Endothelial cell (in vitro differentiated cells): ENCODE results near the gene GABPB1. TPM values are rescaled to one million over a fixed set of nuclear protein-coding genes. Genes with fewer than 3 reads are reported as not detected.

Experiments
- DNase-seq: peaks from one replicate; pipeline ENCODE4 v3.0.0; 2021; ENCODE audit warnings: low spot score
- H3K27ac Mint-ChIP-seq: one replicate; pipeline ENCODE4 v1.8.0; 2021; ENCODE audit warnings: mixed read lengths, inconsistent platforms; ENCODE audit not compliant: unreplicated experiment
- H3K27me3 Mint-ChIP-seq: one replicate; pipeline ENCODE4 v1.8.0; 2021; ENCODE audit warnings: mild to moderate bottlenecking, moderate library complexity, mixed read lengths, inconsistent platforms; ENCODE audit not compliant: unreplicated experiment
- H3K36me3 Mint-ChIP-seq: one replicate; pipeline ENCODE4 v1.8.0; 2021; ENCODE audit warnings: mild to moderate bottlenecking, low read depth, mixed read lengths, inconsistent platforms; ENCODE audit not compliant: unreplicated experiment
- H3K4me1 Mint-ChIP-seq: one replicate; pipeline ENCODE4 v1.8.0; 2021; ENCODE audit warnings: mild to moderate bottlenecking, mixed read lengths, inconsistent platforms; ENCODE audit not compliant: unreplicated experiment
- H3K4me3 Mint-ChIP-seq: one replicate; pipeline ENCODE4 v1.8.0; 2021; ENCODE audit warnings: mild to moderate bottlenecking, mixed read lengths, inconsistent platforms; ENCODE audit not compliant: unreplicated experiment
- H3K9me3 Mint-ChIP-seq: one replicate; pipeline ENCODE4 v1.8.0; 2021; ENCODE audit warnings: mixed read lengths, inconsistent platforms; ENCODE audit not compliant: unreplicated experiment
- CTCF ChIP-seq: fragments of 200-600 bp; sonication (generic); IDR thresholded peaks from one replicate; pipeline ENCODE4 v1.5.0; 2021; ENCODE audit warnings: antibody characterized with exemption; ENCODE audit not compliant: unreplicated experiment
- total RNA-seq: library from RNA; stranded (reverse); fragmentation: NEBNext Ultra II Directional; extraction: Animal tissue kit (Norgen Biotek cat#: 25700); gene quantifications from one replicate; pipeline ENCODE4 v1.2.1, GENCODE V29; 2021; ENCODE audit not compliant: unreplicated experiment

Gene GABPB1
- total RNA-seq, 1 donor from 2014 or later = 58.5 TPM

- Mint-ChIP-seq H3K9me3 (no peaks in the 10 kb centered on the region), H3K27me3 (peaks cover 3% of the 10 kb centered on the region), H3K4me3 (no peak overlapping the region), H3K36me3 (peaks cover 4% of the 10 kb centered on the region), H3K4me1 (no peaks in the 10 kb centered on the region), H3K27ac (no peak overlapping the region)
- TF ChIP-seq CTCF = no peak
- no peak for DNase-seq
Observed at GRCh38 chr15:50333229-50333628, 21.8 kb downstream of the GABPB1 start.

- Mint-ChIP-seq H3K9me3 (no peaks in the 10 kb centered on the region), H3K36me3 (peaks cover 4% of the 10 kb centered on the region), H3K4me1 (no peaks in the 10 kb centered on the region), H3K27ac (no peak overlapping the region), H3K4me3 (no peak overlapping the region), H3K27me3 (peaks cover 3% of the 10 kb centered on the region)
- DNase-seq = no peak
- TF ChIP-seq CTCF = no peak
Observed at GRCh38 chr15:50330921-50331320, 24.1 kb downstream of the GABPB1 start.

DNA sequence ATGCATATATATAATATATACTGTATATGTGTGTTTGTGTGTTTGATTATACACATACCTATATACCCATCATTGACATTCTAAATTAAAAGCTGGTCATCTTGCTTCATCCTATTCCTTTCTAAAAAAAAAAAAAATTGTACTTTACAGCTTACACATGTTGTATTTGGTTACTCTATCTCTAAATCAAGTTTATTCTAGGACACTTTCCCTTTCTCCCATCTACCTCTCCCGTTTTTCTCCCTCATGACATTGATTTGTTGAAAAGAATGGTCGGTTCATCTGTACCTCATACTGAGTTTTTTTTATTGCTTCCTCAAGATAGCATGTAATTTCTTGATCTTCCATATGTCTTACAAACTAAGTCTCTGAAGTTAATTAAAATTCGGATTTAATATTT, 26.9 kb downstream of the GABPB1 start:
- Mint-ChIP-seq H3K4me1 (no peaks in the 10 kb centered on the region), H3K9me3 (no peaks in the 10 kb centered on the region), H3K4me3 (no peak overlapping the region), H3K36me3 (peaks cover 4% of the 10 kb centered on the region), H3K27ac (no peak overlapping the region), H3K27me3 (peaks cover 3% of the 10 kb centered on the region)
- no peak for DNase-seq
- TF ChIP-seq CTCF = no peak

DNA sequence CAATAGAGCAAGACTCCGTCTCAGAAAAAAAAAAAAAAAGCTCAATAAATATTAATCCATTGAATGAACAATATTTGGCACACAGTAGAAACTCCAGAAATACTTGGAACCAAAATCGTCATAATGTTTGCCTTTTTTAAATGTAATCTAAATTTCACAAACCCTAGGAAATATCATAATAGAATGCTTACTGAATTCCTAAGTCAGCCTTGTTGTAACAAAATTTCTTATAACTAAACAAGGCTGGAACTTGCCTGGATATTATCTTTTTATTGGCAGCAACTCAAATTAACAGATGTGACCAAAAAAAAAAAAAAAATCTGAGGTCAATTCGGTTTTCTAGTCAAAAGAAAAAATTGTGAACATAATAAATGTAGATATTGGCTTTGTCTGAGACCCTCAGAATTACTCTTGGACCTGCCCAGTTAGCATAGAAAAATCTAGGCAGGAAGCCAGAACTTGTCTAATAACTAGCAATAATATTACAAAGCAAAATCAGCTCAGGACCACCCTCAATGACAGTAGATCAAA, 33.3 kb downstream of the GABPB1 start:
- DNase-seq = no peak
- no peak for TF ChIP-seq CTCF
- Mint-ChIP-seq H3K36me3 (peaks cover 4% of the 10 kb centered on the region), H3K9me3 (no peaks in the 10 kb centered on the region), H3K4me1 (no peaks in the 10 kb centered on the region), H3K27me3 (no peaks in the 10 kb centered on the region), H3K4me3 (no peak overlapping the region), H3K27ac (no peak overlapping the region)

DNA sequence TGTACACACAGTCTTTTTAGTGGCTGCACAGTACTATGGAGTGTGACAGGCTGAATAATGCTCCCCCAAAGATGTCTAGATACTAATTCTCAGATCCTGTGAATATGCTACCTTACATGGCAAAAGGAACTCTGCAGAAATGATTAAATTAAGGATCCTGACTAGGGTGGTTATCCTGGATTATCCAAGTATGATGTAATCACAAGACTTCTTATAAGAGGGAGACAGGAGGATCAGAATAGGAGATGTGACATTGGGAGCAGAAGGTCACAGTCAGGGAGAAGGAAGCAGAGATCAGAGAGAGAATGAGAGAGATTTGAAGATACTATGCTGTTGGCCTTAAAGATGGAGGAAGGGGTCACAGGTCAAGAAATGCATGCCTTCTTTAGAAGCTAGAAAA, 34.5 kb downstream of the GABPB1 start:
- DNase-seq = no peak
- no peaks in the 10 kb centered on the region for H3K27me3 Mint-ChIP-seq
- no peak overlapping the region for H3K4me3 Mint-ChIP-seq
- H3K4me1 Mint-ChIP-seq = no peaks in the 10 kb centered on the region
- no peaks in the 10 kb centered on the region for H3K9me3 Mint-ChIP-seq
- H3K27ac Mint-ChIP-seq = peak overlapping the region; percentile 6
- H3K36me3 Mint-ChIP-seq = peaks cover 4% of the 10 kb centered on the region
- TF ChIP-seq CTCF = no peak
